Body of pancreas (tissue), 4 donors: ENCODE data around the gene RBM20. TPM values are rescaled to one million over a fixed set of nuclear protein-coding genes. Genes with fewer than 3 reads are reported as not detected.

Source experiments
- ATAC-seq: fragments of 150-250 bp; one replicate; pipeline ENCODE4 v1.9.1; 2016
- DNase-seq, 4 donors: peaks; one replicate each; pipeline ENCODE4 v3.0.0-alpha.2; 2019
- H3K27ac ChIP-seq, 4 donors: fragments of 200-600 bp; sonication (generic); 1 replicate in 3 of 4; 2 replicates in 1 of 4; pipeline versions ENCODE4 v1.5.1 to v1.6.1; 2016 to 2019; ENCODE audit warnings: mild to moderate bottlenecking in 1 of 4, mixed read lengths in 1 of 4, moderate library complexity in 1 of 4
- H3K27me3 ChIP-seq, 2 donors: fragments of 200-600 bp; sonication (generic); one replicate each; pipeline ENCODE4 v1.6.0; 2016; ENCODE audit warnings: mild to moderate bottlenecking in 1 of 2
- H3K36me3 ChIP-seq, 2 donors: fragments of 200-600 bp; sonication (generic); replicated peaks in 1 of 2; 2 replicates each; pipeline ENCODE4 v1.5.1; 2016; ENCODE audit warnings: low read depth in 2 of 2; ENCODE audit not compliant: insufficient read depth in 1 of 2
- H3K4me1 ChIP-seq: fragments of 200-600 bp; sonication (generic); one replicate; pipeline ENCODE4 v1.6.0; 2016
- H3K4me3 ChIP-seq, 2 donors: fragments of 200-600 bp; sonication (generic); 1 replicate in 1 of 2; 2 replicates in 1 of 2; pipeline ENCODE4 v1.5.1; 2016 to 2019
- H3K9me3 ChIP-seq, 3 donors: fragments of 200-600 bp; sonication (generic); 1 replicate in 2 of 3; 2 replicates in 1 of 3; pipeline ENCODE4 v1.5.1; 2016
- POLR2A ChIP-seq, 3 donors: fragments of 450-650 bp; IDR thresholded peaks; one replicate each; pipeline ENCODE4 v1.6.1; 2016; ENCODE audit warnings: antibody characterized with exemption in 3 of 3, mild to moderate bottlenecking in 2 of 3
- WGBS, 2 donors: methylation state at CpG; one replicate each; pipeline ENCODE4 v1.1.5; 2017; 5-methylcytosine and 5-hydroxymethylcytosine counted together
- intact Hi-C: fragments of 100-400 bp; cut with DNase I; formaldehyde crosslinking; loops from one replicate; pipeline ENCODE4 v1.15.1; 2023
- total RNA-seq, 2 donors: library from RNA; depleted of rRNA; stranded (reverse); fragments of >200 nt; gene quantifications; one replicate each; pipeline ENCODE4 v1.1.0, GENCODE V29; 2016
- TF ChIP-seq, protein P1 (sequence below), 7 experiments: fragments of 450-650 bp in 4 of 7; fragments of 200-600 bp in 3 of 7; sonication (generic) in 3 of 7; IDR thresholded peaks; one replicate each; pipeline ENCODE4 v1.5.1; 2016 to 2019; ENCODE audit warnings: antibody characterized with exemption in 7 of 7

The RBM20 gene
- total RNA-seq, 2 donors from 2014 or later = 14.5 to 39.4 TPM

GRCh38 chr10:110742801-110743200, 98.7 kb downstream of the RBM20 start:
- TF ChIP-seq, protein P1, sequence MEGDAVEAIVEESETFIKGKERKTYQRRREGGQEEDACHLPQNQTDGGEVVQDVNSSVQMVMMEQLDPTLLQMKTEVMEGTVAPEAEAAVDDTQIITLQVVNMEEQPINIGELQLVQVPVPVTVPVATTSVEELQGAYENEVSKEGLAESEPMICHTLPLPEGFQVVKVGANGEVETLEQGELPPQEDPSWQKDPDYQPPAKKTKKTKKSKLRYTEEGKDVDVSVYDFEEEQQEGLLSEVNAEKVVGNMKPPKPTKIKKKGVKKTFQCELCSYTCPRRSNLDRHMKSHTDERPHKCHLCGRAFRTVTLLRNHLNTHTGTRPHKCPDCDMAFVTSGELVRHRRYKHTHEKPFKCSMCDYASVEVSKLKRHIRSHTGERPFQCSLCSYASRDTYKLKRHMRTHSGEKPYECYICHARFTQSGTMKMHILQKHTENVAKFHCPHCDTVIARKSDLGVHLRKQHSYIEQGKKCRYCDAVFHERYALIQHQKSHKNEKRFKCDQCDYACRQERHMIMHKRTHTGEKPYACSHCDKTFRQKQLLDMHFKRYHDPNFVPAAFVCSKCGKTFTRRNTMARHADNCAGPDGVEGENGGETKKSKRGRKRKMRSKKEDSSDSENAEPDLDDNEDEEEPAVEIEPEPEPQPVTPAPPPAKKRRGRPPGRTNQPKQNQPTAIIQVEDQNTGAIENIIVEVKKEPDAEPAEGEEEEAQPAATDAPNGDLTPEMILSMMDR (IDR thresholded peaks at IDR 0.05) = no peak
- no peak for TF ChIP-seq POLR2A (IDR thresholded peaks at IDR 0.05)
- Histone ChIP-seq H3K4me1 (peaks cover 21% of the 10 kb centered on the region), H3K9me3 (no peaks in the 10 kb centered on the region), H3K27me3 (no peaks in the 10 kb centered on the region), H3K4me3 (no peak overlapping the region), H3K27ac (no peak overlapping the region), H3K36me3 (no peaks in the 10 kb centered on the region)
- ATAC-seq (no peak), DNase-seq (no peak)
- intact Hi-C loops = loop anchor here (10.0 kb wide), 1 partner anchor 142 kb away; no protein-coding TSS in a partner anchor
- WGBS, 2 donors = 94 to 96% methylated on average over 6 of the region's 6 CpGs

- TF ChIP-seq POLR2A (IDR thresholded peaks at IDR 0.05) = no peak
- TF ChIP-seq, protein P1 (IDR thresholded peaks at IDR 0.05) = no peak
- no peak for DNase-seq
- Histone ChIP-seq H3K4me3 (no peak overlapping the region), H3K27me3 (no peaks in the 10 kb centered on the region), H3K36me3 (no peaks in the 10 kb centered on the region), H3K4me1 (peaks cover 8% of the 10 kb centered on the region), H3K27ac (no peak overlapping the region), H3K9me3 (no peaks in the 10 kb centered on the region)
- intact Hi-C loops = loop anchor here (10.0 kb wide), 1 partner anchor 140 kb away; no protein-coding TSS in a partner anchor
- WGBS, 2 donors = 61 to 65% methylated on average over 5 of the region's 5 CpGs
- no peak for ATAC-seq
Measured at GRCh38 chr10:110744782-110745181, 100.6 kb downstream of the RBM20 start.

DNA sequence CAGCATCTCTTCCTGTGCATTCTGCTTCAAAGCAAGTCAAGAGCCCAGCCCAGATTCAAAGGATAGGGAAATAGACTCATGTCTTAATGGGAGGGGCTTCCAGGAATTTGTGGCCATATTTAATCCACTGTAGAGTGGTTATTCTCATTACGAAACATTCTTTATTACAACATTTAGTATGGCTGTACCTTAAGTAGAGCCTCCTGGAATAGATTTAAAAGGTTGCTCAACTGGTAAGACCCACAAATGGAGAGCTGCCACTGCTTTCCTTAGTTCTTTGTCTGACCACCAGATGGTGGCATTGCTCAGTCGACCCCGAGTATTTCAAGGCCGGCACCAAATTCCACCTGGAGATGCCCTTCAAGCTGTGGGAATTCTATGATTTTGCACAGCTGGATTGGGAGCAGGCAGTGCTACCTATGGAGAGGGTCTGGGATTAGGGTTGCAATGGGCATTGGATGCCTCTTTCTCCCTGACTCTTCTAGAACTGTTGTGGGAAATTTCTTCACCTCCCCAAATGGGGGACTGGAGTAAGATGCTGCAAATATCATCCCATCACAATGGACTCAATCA, 102.2 kb downstream of the RBM20 start:
- WGBS, 2 donors = 1 to 3% methylated on average over 4 of the region's 4 CpGs
- Histone ChIP-seq H3K9me3 (no peaks in the 10 kb centered on the region), H3K27me3 (no peaks in the 10 kb centered on the region), H3K4me3 (no peak overlapping the region), H3K36me3 (no peaks in the 10 kb centered on the region), H3K27ac (no peak overlapping the region), H3K4me1 (peaks cover 8% of the 10 kb centered on the region)
- intact Hi-C loops = loop anchor here (10.0 kb wide), 1 partner anchor 138 kb away; no protein-coding TSS in a partner anchor
- peak; percentile 95 for ATAC-seq
- DNase-seq = peak; percentile 82 to 88 (median 84)
- TF ChIP-seq, protein P1 (IDR thresholded peaks at IDR 0.05) = peak; percentile 42 to 95 (median 92)
- TF ChIP-seq POLR2A (IDR thresholded peaks at IDR 0.05) = no peak

DNA sequence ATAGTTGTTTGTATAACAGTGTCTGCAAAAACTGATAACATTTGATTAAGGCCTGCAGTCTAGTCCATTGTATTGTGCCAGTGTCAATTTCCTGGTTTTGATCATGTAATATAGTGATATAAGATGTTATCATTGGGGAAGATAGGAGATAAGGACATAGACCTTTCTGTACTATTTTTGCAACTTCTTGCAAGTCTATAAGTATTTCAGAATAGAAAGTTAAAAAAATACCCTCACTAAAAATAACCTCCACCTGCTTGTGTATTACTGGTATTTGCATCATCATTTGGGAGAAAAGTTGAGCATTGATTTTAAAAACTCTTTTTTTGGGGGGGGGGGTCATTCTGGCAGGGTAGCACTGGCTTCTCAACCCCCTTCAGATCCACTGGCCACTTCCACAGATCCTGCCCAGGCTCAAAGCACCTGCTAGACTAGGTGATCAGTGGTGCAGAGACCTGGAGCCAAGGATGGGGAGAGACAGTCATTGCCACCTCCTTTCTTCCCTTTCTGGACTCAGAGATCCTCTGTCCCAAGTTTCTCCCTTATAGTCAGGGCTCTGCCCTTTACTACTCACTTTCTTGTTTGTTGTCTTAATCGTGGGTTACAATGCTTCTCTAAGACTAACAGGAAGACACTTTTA, 103.0 kb downstream of the RBM20 start:
- Histone ChIP-seq H3K27ac (no peak overlapping the region), H3K9me3 (no peaks in the 10 kb centered on the region), H3K4me1 (peaks cover 8% of the 10 kb centered on the region), H3K4me3 (no peak overlapping the region), H3K27me3 (no peaks in the 10 kb centered on the region), H3K36me3 (no peaks in the 10 kb centered on the region)
- WGBS, 2 donors = 21 to 36% methylated on average over 1 of the region's 1 CpG
- ATAC-seq (no peak), DNase-seq (no peak)
- TF ChIP-seq, protein P1 (IDR thresholded peaks at IDR 0.05) = no peak
- TF ChIP-seq POLR2A (IDR thresholded peaks at IDR 0.05) = no peak
- intact Hi-C loops = loop anchor here (10.0 kb wide), 1 partner anchor 138 kb away; no protein-coding TSS in a partner anchor
